GM19463 (cell line): ENCODE data around the gene HAPSTR1.
"Not testable (repeated sequence)": the region's sequence is repeated elsewhere in the genome, so short reads cannot be mapped to it uniquely, and the experiment has no call there.

Source experiments
- ATAC-seq: cut with Tn5 transposase; IDR thresholded peaks from one replicate; pipeline ENCODE4 v1.9.1; 2021; ENCODE audit warnings: mild to moderate bottlenecking, moderate library complexity; ENCODE audit not compliant: unreplicated experiment

The HAPSTR1 gene

DNA sequence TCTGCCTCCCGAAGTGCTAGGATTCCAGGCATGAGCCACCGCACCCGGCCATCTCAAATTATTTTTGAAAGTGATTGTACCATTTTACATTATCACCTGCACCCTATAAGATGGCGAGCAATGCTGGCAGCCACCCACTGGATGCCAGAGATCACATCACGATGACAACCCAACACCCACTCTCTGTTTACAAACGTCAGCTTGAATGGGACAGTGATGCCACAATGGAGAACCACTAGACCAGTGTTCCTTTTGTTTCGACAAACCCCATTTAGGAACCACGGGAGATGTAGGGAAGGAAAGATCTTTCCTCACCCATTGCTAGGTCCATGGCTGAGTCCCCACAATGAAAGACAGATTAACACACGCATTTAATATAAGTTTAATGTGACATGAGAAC lies 20.1 kb upstream of the HAPSTR1 start:
- ATAC-seq, result no peak

GRCh38 chr16:9072806-9073341 lies 18.6 kb upstream of the HAPSTR1 start:
- peak; percentile 74 for ATAC-seq

- no peak for ATAC-seq
Measured at GRCh38 chr16:9075299-9076071, 16.0 kb upstream of the HAPSTR1 start.

DNA sequence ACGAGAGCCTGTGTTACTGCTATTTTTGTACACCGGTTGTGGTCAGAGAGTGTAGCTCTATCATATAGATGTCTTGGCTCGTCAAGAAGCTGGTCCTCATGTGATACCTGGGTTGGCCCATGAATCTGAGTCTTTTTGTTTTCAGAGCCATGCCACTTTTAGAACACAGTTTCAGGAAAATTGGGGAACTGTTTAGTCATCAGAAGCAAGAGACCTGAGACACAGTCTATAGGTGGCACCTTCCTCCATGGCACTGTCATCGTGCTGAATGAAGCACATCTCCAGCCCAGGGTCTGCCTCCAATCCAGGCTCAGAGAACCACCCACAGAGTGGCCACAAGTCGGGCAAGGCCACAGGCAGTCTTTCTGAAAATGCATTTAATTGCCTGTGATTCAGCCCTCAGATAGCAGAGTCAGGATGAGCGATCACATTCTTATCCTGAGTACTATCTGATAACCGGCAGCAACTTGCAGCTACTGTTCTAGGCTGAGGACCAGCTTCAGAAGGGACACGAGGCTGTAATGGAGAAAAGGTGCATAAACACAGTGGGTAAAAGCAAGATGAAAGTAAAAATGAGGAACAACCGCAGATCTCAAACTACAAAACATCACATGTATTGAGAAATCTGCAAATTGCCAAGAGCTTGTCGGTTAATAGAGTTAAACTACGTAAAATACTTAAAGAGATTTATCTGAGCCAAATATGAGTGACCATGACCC lies 14.2 kb upstream of the HAPSTR1 start:
- no peak for ATAC-seq

GRCh38 chr16:9078467-9079429 lies 12.7 kb upstream of the HAPSTR1 start:
- ATAC-seq, result peak; percentile 58

- no peak for ATAC-seq
Measured at GRCh38 chr16:9079430-9079812, 12.0 kb upstream of the HAPSTR1 start.

DNA sequence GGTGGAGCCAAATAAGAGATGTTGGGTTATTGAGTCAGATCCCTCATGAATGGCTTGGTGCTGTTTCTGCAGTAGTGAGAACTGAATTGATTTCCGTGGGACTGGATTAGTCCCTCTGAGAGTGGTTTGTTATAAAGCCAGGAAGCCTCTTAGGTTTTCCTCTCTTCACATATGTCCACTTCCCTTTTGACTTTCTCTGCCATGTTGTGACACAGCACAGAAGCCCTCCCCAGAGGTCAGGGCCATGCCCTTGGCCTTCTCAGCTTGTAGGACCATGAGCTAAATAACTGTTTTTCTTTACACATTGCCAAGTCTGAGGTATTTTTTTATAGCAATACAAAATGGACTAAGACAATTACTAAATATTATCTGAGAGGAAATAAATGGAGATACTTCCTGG lies 10.3 kb upstream of the HAPSTR1 start:
- no peak for ATAC-seq

DNA sequence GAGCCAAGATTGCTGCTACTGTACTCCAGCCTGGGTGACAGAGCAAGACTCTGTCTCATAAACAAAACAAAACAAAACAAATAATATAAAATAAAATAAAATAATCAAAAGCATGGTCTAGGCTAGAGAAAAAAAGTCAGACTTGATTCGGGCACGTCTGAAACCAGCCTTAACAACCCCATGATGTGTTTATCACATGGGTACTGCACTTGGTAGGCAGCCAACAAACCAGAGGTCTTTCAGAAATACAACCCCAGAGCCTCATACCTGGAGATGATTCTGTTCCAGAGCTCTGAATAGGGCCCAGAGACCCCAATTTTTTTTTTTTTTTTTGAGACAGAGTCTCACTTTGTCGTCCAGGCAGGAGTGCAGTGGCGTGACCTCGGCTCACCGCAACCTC lies 9.6 kb upstream of the HAPSTR1 start:
- ATAC-seq, result no peak

DNA sequence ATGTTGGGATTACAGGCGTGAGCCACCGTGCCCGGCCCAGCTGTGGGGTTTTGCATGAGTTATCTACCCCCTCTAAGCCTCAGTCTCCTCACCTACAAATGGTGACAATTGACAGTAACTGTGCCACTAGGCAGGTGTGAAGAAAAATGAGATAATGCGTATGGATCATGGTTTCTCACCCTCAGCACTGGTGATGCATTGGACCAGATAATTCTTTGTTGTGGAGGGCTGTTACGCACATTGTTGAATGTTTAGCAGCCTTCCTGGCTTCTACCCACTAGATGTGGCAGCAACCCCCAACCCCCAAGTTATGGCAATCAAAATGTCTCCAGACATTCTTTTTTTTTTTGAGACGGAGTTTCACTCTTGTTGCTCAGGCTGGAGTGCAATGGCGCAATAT lies 9.0 kb upstream of the HAPSTR1 start:
- no peak for ATAC-seq

DNA sequence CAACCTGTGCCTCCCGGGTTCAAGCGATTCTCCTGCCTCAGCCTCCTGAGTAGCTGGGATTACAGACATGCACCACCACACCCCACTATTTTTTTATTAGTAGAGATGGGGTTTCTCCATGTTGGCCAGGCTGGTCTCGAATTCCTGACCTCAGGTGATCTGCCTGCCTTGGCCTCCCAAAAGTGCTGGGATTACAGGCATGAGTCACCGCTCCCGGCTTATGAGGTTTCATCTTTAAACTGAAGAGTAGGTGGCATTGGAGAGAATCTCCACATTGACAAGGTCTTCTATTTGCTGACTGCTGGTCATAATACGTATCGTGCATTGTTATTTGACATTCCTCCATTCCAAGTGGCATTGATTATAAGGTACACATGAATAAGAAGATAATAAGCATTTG lies 3.7 kb upstream of the HAPSTR1 start:
- not testable (repeated sequence) for ATAC-seq

DNA sequence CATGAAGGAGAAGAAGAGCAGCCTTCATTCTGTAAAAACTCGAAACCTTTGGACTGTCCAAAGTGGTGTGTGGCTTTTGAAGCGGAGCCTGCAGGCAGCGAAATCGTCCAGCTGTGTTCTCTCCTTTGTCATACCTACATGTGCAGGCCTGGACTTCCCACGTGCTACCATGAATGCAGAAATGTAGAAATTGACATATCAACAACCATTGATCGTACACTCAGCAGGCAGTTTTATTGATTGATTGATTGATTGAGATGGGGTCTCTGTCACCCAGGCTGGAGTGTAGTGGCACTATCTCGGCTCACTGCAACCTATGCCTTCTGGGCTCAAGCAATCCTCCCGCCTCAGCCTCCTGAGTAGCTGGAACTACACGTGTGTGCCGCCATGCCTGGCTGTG lies 2.6 kb upstream of the HAPSTR1 start:
- ATAC-seq, result no peak

GRCh38 chr16:9089660-9090059 lies 1.8 kb upstream of the HAPSTR1 start:
- no peak for ATAC-seq

DNA sequence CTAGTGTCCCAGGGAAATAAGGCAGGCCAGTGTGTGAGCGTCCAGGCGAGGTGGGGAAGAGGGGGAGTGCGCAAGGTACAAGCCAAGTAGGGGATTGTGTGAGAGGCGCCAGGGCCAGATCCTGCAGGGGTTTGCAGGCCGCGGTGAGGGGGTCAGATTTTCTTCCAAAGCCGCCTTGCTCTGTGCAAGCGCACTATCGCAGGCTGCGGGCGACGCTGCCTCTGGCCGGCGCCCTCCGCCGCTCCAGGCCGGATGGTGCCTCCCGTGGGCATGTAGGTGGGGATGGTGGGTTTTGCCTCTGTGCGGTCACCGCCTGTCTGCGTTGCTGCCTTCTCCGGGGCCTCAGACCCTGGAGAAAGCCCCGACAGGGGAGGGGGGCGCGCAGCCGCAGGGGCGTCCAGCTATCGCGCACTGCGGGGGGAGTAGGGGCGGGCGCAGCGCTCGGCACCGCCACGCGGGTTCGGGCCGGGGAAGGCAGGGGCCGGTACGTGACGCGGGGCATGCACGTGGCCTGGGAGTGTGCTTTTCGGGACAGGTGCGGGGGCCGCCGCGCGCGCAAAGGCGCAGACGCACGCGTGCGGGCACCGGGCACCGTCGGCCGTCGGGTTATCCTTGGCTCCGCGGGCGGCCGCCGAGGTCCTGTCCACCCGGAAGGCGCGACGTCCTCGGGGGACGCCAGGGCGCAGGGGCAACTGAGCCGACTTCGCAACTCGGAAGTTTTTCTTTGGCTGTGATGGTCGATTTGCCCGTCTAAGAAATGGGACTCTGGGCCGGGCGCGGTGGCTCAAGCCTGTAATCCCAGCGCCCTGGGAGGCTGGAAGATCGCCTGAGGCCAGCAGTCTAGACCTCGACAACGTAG lies 1.1 kb upstream of the HAPSTR1 start:
- ATAC-seq, result no peak

- ATAC-seq, result peak; percentile 8
Measured at GRCh38 chr16:9091867-9092281, 430 bp downstream of the HAPSTR1 start.

- peak; percentile 5 for ATAC-seq
Measured at GRCh38 chr16:9092282-9092977, 986 bp downstream of the HAPSTR1 start.

DNA sequence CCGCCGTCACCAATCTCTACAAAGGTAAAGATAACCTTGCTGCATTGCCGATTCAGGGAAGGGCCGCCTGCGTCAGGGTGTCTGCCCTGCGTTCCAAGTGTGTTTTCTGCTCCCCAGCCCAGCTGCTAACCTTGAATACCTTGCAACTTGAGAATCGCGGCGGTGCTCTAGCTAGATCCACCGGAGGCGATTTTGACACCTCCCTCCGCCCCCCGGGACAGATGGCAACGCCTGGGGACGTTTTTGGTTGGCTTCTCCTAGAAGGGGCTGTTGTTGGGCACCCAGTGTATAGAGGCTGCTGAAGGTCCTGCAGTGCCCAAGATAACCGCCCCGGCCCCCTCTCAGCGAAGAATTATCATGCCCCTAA lies 1.5 kb downstream of the HAPSTR1 start:
- no peak for ATAC-seq

DNA sequence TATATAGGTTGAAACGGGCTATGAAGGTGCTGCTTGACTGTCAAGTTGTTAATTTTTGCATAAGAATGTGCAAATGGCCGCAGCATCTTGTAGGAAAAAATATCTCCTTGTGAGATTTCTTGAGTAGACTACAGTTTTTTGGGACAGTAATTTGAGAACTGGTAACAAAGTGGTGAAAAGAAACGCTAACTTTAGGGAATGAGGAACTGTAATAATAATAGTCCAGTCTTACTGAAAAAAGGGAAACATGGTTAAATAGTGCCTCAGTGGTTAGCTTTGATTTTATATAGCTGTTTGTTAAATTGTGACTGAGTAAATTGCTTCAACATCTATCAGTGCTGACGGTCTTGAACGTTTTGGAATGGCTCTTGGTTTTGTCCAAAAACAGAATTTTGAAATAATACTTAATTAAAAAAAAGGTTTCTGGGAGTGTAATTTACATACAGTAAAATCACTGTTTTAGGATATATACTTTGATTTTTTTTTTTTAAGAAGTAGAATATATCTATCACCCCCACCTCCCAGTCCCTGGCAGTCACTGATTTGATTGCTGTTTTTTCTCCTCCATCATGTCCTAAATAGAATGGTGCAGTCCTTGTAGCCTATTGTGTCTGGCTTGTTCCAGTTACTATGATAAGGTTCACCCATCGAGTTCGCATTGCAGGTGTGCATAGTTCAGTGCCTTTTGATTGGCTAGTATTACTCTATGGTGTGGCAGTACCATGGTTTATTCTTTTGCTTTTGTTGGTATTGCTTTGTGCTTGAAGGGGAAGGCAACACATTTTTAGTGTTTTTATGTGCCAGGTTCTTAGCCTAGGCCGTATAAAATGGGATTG lies 2.8 kb downstream of the HAPSTR1 start:
- ATAC-seq, result no peak

GRCh38 chr16:9095171-9095570 lies 3.7 kb downstream of the HAPSTR1 start:
- ATAC-seq, result no peak
